Pulmonary artery endothelial cell (primary cell): ENCODE measurements around the gene CAMTA1. TPM values are rescaled to one million over a fixed set of nuclear protein-coding genes. Genes with fewer than 3 reads are reported as not detected.

Source experiments
- DNase-seq: peaks from one replicate; pipeline ENCODE4 v3.0.0-alpha.2; 2011; ENCODE audit warnings: low read depth, low spot score
- total RNA-seq: library from RNA; depleted of rRNA; stranded (reverse); fragments of >200 nt; gene quantifications from 2 replicates; pipeline ENCODE4 v1.2.3, GENCODE V29; 2014

The CAMTA1 gene
- total RNA-seq, 1 donor from 2014 or later = 54.0 TPM

DNA sequence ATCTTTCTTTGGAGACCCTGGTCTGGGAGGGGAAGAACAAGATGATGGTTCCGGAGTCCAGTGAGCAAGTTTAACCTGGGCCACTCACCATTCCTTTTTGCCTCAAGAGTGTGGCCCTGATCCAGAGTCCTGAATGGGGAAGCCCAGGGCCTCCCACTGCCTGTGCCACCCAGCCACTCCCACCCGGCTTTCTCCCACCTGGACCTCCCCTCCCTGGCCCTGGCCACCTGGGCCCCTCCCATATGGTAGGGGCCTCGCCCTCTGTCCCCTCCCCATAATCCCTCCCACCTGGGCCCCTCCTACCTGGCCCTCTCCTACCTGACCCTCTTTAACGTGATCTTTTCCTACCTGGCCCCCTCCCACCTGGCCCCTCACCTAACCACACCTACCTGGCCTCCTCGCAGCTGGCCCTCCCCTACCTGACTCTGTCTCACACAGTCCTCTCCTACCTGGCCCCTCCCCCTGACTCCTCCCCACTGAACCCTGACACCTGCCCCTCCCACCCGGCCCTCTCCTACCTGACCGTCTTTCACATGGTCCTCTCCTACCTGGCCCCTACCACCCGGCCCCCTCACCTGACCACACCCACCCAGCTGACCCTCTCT is 765.1 kb downstream of the CAMTA1 start:
- DNase-seq = no peak

DNA sequence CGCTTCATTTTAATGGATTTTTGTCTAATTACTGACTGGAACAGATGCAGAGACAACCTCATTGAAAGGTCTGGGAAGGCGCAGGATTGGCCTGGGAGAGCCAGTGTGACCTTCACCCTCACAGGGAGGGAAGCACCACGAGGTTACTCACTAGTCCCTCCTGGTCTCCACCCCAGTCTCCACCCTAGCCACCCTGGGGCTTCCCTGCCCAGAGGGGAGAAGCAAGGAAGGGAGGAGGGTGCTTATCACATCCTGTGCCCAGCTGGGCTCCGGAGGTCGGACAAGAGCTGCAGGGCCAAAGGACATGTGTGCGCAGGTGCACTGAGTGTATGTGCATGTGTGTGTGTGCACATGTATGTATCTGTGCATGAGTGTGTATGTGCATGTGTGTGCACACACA is 765.7 kb downstream of the CAMTA1 start:
- DNase-seq = no peak

DNA sequence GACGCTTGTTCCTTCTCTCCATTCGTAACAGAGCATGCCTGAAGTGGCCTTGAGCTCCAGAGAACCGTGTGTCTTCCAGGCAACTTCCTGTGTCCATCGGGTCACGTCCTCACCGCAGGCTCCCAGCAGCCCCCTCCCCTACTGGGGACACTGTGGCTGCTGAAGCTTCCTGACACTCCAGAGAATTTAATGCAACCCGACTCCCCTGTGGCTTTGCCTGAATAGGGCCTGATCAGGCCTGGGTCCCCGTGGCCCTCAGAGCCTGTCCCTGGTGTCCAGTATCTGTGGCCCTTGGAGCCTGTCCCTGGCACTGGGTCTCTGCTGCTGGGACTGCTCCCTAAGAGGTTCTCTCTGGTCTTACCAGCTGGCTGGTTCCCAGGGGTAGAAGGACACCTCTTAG is 766.2 kb downstream of the CAMTA1 start:
- no peak for DNase-seq

DNA sequence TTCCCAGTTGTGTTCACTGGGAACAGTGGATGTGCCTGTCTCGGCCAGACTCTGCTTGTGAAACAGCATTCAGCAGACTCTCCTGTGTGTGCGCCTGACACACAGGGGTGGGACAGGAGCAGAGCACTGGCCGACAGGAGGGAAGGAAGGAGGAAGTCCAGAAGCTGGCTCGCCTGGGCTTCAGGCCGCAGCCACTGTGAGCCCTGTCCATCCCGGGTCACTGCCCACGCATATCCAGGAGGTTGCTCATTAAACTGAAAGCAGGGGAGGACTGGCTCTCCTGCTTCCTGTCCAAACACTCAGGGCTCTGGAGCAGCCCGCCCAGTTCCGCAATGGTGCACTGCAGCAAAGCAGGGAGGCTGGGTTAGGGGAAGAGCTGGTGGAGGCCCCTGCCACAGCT is 767.1 kb downstream of the CAMTA1 start:
- DNase-seq = peak; percentile 11

DNA sequence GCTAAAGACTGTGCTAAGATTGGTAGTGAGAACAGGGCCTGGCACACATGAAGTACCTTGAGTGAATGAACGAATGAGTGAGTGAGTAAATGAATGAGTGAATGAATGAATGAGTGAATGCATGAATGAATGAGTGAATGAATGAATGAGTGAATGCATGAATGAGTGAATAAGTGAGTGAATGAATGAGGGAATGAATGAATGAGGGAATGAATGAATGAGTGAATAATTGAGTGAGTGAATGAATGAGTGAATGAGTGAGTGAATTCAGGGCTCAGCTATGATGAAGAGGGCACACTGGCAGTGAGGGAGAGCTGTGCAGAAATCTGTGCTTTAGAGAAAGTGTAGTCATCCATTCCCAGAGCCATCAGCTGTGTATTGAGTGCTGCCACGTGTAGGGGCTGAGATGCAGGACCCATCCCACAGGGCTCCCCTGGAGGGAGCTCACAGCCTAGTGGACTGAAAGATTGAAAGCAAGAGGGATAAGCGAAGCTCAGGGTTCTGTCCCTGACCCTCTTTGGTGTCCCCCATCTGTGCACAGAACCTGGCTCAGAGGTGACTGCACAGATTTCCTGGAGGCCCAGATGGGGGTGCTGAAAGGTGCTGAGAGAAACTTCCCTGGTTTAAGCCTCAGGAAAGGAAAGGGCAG is 767.9 kb downstream of the CAMTA1 start:
- no peak for DNase-seq

DNA sequence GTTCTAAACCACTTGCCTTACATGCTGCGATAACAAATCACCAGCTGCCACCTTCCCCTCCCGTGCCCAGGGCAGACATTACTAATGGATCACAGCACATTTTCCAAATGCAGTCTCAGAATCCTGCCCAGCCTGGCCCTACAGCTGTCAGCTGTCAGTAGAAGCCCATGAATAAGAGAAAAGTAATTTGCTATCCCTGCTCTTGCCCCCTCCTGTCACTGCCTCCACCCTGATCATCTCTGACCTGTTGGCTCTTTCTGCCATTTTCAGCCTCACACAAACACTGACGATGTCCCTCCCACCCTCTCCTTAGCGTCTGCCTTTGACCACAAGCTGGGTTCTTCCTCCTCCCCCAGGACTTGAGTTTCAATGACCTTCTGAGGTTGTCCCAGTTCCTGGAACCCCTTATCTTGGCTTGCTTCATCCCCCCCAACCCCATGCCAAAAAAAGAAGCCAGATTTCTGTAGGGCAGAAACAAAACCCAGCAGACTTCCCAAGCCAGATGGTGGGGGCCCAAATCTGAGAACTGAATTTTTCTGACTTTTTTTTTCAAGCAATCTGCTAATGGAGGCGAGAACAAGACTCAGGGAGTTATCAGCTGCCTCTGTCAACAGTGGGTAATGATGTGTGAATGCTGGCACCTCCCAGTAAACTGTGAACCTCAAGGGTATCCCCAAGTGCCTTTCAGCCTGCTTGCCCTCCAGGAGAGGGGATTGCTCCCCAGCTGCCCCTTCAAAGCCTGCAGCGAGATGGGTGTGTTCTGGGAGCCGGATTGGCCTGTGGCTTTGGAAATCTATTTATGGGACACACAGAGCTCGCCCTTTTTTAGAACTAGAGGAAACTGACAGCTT is 769.4 kb downstream of the CAMTA1 start:
- no peak for DNase-seq

DNA sequence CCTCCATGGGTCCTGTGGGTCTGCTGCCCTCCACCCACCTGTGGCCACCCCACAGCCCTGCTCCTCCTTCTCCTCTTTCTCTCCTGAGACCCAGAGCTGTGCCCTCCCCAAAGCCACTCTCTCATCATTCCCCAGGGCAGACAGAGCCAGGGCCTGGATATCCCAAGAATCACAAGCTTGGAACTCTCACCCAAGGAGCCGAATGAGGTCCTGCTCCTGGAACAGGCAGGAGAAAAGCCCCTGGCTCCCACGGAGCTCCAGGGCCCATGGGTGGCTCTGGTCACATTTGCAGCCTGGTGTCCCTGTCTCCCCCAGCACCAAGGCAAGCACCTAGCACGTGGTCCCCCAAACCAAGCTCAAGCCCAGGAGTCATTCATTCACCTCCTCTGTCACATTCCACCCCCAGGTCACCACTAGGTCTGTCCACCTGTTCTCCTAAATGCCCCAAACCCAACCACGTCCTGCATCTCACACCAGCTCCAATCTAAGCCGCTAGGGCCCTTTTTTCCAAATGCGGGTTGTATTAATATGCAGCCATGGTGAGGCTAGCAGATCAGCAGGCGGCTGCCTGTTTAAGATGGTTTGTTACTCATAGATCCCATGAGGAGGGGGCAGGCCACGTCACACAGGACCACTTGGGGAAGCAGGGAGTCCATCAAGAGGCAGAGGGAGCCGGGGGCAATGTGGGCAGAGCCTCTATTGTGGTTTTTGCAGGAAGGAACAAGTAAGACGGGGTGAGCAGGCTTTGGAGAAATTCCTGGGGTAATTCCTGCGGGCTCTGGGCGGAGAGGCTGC is 770.3 kb downstream of the CAMTA1 start:
- no peak for DNase-seq

- no peak for DNase-seq
Observed at GRCh38 chr1:7557301-7557891, 772.1 kb downstream of the CAMTA1 start.

GRCh38 chr1:7558041-7558461 is 772.8 kb downstream of the CAMTA1 start:
- no peak for DNase-seq

- no peak for DNase-seq
Observed at GRCh38 chr1:7558481-7558880, 773.2 kb downstream of the CAMTA1 start.

GRCh38 chr1:7558921-7559869 is 773.9 kb downstream of the CAMTA1 start:
- no peak for DNase-seq

DNA sequence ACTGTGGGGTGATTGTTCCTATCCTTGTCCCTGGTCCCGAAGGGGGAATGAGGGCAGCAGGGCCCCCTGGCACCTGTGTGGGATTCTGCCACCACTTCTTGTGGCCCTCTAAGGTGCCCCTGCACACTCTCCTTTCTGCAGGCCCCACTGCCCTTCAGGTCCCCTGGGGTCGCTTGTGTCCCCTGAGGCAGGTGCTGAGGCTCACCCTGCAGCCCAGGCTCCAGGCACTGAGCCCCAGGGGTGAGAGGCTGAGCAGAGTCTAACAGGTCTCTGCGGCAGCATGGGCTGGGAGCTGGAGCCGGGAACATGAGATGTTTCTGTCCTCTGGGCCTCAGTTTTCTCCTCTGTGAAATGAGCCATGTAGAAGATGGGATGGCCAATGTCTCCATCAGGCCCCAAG is 774.9 kb downstream of the CAMTA1 start:
- DNase-seq = no peak

DNA sequence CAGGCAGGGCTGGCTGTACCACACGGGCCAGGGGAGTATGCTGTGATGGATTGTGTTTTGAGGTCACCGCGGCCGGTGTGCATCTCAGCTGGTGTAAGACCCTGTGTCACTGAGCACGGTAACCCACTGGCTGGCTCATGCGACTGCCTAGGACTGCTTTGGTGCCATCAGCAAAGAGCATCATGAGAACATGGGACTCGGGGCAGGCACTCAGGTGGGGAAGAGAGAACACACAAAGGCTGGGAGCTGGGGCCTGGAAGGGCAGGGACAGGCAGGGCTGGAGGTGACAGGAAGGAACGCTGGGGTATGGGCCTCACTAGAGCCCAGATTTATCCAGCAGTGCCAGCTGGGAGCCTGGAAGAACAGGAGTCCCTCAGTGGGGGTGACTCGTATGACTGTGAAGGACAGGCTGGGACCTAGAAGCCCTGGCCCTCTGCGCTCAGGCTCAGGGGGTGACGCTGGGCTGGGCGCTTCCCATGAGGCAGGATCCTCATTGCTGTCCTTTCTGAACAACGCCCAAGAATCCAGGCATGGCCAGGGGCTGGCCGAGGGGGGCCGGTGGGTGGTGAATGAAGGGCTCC is 775.4 kb downstream of the CAMTA1 start:
- no peak for DNase-seq

DNA sequence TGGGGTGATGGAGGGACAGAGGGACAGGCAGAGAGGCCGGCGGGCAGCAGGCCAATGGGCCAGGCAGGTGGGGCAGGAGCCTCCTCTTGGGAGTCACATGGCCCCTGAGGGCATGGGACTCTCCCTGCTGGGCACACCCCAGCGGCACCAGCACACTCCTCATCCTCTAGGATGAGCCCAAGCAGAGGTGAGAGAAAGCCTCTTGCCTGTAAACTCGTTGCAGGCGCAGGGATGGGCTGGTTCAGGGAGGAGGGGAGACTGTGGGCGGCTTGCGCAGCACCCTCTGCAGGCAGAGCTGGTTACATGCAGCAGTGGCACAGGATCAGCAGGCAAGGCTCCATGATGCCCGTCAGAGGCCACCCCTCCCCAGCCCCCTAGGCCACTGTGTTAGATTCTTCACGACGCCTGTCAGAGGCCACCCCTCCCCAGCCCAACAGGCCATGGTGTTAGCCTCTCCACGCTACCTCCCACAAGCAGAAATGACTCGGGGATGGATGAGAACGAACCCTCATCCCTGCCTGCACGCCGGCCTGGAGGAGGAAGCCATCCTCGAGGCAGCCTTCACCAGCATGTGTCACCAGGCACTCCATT is 776.2 kb downstream of the CAMTA1 start:
- DNase-seq = no peak

DNA sequence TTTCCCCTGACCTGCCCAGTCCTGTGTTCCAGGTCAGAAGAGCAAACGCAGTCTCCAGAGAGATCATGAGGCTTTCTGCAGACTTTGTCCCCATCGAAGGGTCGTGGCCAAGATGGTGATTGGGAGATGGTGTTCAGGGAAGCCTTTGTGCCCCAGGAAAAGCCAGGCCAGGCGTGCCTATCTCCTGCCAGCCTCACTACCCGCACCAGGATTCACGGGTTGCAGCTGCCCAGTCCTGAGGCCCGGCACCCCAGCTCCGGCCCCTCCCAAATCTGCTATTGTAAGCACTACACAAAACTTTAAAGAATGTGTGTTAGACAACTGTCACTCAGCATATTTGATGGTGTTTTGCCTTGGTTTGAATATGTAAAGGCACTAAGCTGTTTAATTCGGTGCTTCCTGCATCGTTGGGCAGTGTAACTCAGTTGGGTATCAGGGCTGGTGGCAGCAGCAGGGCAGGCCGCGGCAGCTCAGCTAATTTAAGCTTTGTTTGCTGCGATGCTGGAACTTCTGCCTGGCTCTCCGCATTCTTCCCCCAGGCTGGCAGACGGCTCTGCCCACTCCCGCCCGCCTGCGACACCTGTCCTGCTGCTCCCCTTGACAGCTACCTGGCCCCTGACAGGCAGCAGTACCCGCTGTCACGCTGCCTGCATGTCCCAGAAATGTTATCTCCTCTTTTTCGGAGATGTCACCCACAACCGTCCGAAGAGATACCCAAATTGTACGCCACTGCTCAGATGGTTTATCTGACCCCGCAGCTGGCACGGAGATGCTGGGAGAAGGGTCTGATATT is 776.9 kb downstream of the CAMTA1 start:
- DNase-seq = no peak

GRCh38 chr1:7562729-7563605 is 777.7 kb downstream of the CAMTA1 start:
- no peak for DNase-seq

- DNase-seq = no peak
Observed at GRCh38 chr1:7564137-7564536, 778.9 kb downstream of the CAMTA1 start.
